Heart left ventricle (tissue), 16 donors: ENCODE data around the gene PRKCA. TPM values are rescaled to one million over a fixed set of nuclear protein-coding genes. Genes with fewer than 3 reads are reported as not detected.

ENCODE experiments used
- ATAC-seq, 4 donors: fragments of 200-7000 bp; cut with Tn5 transposase; one replicate each; pipeline ENCODE4 v1.9.1; 2020 to 2022; ENCODE audit warnings: moderate library complexity in 4 of 4, mild to moderate bottlenecking in 3 of 4, moderate number of reproducible peaks in 1 of 4
- DNase-seq, 5 donors: peaks; one replicate each; pipeline ENCODE4 v3.0.0-alpha.2; 2020
- H3K27ac ChIP-seq, 12 donors: fragments of 200-600 bp; sonication (generic) in 4 of 12; one replicate each; pipeline versions ENCODE4 v1.5.0 to v1.8.0; 2016 to 2022; ENCODE audit warnings: mild to moderate bottlenecking in 2 of 12
- H3K27me3 ChIP-seq, 9 donors: fragments of 200-600 bp; sonication (generic) in 2 of 9; one replicate each; pipeline versions ENCODE4 v1.5.1 to v1.8.0; 2016 to 2022; ENCODE audit warnings: mild to moderate bottlenecking in 3 of 9
- H3K36me3 ChIP-seq, 9 donors: fragments of 200-600 bp; sonication (generic) in 2 of 9; one replicate each; pipeline versions ENCODE4 v1.5.0 to v1.8.0; 2018 to 2022; ENCODE audit warnings: mild to moderate bottlenecking in 2 of 9
- H3K4me1 ChIP-seq, 12 donors: fragments of 200-600 bp; sonication (generic) in 4 of 12; one replicate each; pipeline versions ENCODE4 v1.5.0 to v1.8.0; 2016 to 2022; ENCODE audit warnings: mild to moderate bottlenecking in 3 of 12
- H3K4me3 ChIP-seq, 12 donors: fragments of 200-600 bp; sonication (generic) in 4 of 12; one replicate each; pipeline versions ENCODE4 v1.5.0 to v1.8.0; 2017 to 2022; ENCODE audit warnings: mild to moderate bottlenecking in 9 of 12, moderate library complexity in 4 of 12
- H3K9me3 ChIP-seq, 12 donors: fragments of 200-600 bp; sonication (generic) in 4 of 12; one replicate each; pipeline versions ENCODE4 v1.5.0 to v1.8.0; 2016 to 2022; ENCODE audit warnings: mild to moderate bottlenecking in 1 of 12
- POLR2A ChIP-seq, 2 donors: fragments of 450-650 bp; IDR thresholded peaks; one replicate each; pipeline ENCODE4 v1.6.1; 2017; ENCODE audit warnings: antibody characterized with exemption in 2 of 2, mild to moderate bottlenecking in 2 of 2, moderate library complexity in 2 of 2
- WGBS, 4 donors: extraction: QIAGEN DNeasy Blood & Tissue Kit in 2 of 4; methylation state at CpG; one replicate each; pipeline versions ENCODE4 v1.1.5 to v1.1.7; 2013 to 2018; 5-methylcytosine and 5-hydroxymethylcytosine counted together
- intact Hi-C, 10 donors: fragments of 100-400 bp; cut with DNase I; formaldehyde crosslinking; loops; one replicate each; pipeline versions ENCODE4 v1.11.1 to v1.14.2; 2022
- polyA plus RNA-seq, 2 donors: library from polyadenylated mRNA; stranded (reverse); fragments of 200-250 nt; gene quantifications; one replicate each; pipeline ENCODE4 v1.2.3, GENCODE V29; 2013
- total RNA-seq, 9 donors: library from RNA; depleted of rRNA in 2 of 9; stranded (reverse); fragments of >200 nt in 2 of 9; fragmentation: NEBNext Ultra II Directional in 3 of 9; extraction: Animal tissue kit (Norgen Biotek cat#: 25700) in 3 of 9; gene quantifications; one replicate each; pipeline versions ENCODE4 v1.1.0 to v1.2.4, GENCODE V29; 2016 to 2023
- TF ChIP-seq, protein P1 (sequence below), 12 donors: fragments of 200-600 bp; sonication (generic) in 4 of 12; IDR thresholded peaks; one replicate each; pipeline versions ENCODE4 v1.5.0 to v1.8.0; 2018 to 2022; ENCODE audit warnings: antibody characterized with exemption in 12 of 12, mild to moderate bottlenecking in 5 of 12
- donor health status: ischemic (EF 13 %, LVEDD 7.1; RV severe dilation, severe dysfunction).
- donor health status: healthy with polysubstance abuse.
- donor health status: DM: no; HTN: yes; CAD: no.
- donor health status: DM: no; HTN: no; CAD: no.
- donor health status: ischemic (EF 25% LVEDD 6.9; RV normal size, moderate dysfunction).
- donor health status: ischemic (EF 25% LVEDD 5.7; RV mildly dilated, moderate dysfunction).
- donor health status: healthy.
- donor health status: DM: yes; HTN: yes; CAD: no.
- donor health status: ischemic (EF 35%, LVEDD 5.7; RV mildly dilated, moderate dysfunction).
- donor health status: nonischemic (EF 11% LVEDD 7.7; RV severe dilation, severe dysfunction).
- donor health status: DM: yes; HTN: yes; CAD: no.
- donor health status: PGD.
- donor health status: ischemic (EF 29% LVEDD 5.4; RV normal size, mild dysfunction).
- donor health status: nonischemic (EF 23%, LVEDD 6.1; RV moderate dilation, normal function).

PRKCA gene
- total and polyA plus RNA-seq, 11 donors: 3.4 to 26.8 (median 11.4) TPM

GRCh38 chr17:66383333-66383732 lies 80.9 kb downstream of the PRKCA start:
- H3K4me3 ChIP-seq: no peak overlapping the region
- 62 to 78% (median 70%) methylated on average over 4 of the region's 4 CpGs for WGBS, 4 donors
- H3K9me3 ChIP-seq: no peaks in the 10 kb centered on the region
- H3K27ac ChIP-seq: peak overlapping the region in 1 of 12 donors; percentile 33
- H3K27me3 ChIP-seq: no peaks in the 10 kb centered on the region
- H3K36me3 ChIP-seq: no peaks in the 10 kb centered on the region
- intact Hi-C loops: no loop called here
- DNase-seq: no peak
- TF ChIP-seq, protein P1, sequence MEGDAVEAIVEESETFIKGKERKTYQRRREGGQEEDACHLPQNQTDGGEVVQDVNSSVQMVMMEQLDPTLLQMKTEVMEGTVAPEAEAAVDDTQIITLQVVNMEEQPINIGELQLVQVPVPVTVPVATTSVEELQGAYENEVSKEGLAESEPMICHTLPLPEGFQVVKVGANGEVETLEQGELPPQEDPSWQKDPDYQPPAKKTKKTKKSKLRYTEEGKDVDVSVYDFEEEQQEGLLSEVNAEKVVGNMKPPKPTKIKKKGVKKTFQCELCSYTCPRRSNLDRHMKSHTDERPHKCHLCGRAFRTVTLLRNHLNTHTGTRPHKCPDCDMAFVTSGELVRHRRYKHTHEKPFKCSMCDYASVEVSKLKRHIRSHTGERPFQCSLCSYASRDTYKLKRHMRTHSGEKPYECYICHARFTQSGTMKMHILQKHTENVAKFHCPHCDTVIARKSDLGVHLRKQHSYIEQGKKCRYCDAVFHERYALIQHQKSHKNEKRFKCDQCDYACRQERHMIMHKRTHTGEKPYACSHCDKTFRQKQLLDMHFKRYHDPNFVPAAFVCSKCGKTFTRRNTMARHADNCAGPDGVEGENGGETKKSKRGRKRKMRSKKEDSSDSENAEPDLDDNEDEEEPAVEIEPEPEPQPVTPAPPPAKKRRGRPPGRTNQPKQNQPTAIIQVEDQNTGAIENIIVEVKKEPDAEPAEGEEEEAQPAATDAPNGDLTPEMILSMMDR (IDR thresholded peaks at IDR 0.05): no peak
- no peak for TF ChIP-seq POLR2A (IDR thresholded peaks at IDR 0.05)
- ATAC-seq: peak in 2 of 4 donors; percentile 30 to 86
- peaks cover 0 to 19% (median 0%) of the 10 kb centered on the region in 12 donors for H3K4me1 ChIP-seq

- TF ChIP-seq POLR2A (IDR thresholded peaks at IDR 0.05): no peak
- TF ChIP-seq, protein P1 (IDR thresholded peaks at IDR 0.05): no peak
- peaks cover 0 to 2% (median 0%) of the 10 kb centered on the region in 9 donors for H3K36me3 ChIP-seq
- peaks cover 0 to 10% (median 0%) of the 10 kb centered on the region in 12 donors for H3K4me1 ChIP-seq
- intact Hi-C loops: no loop called here
- no peak for ATAC-seq
- DNase-seq: no peak
- H3K27me3 ChIP-seq: no peaks in the 10 kb centered on the region
- no peak overlapping the region for H3K4me3 ChIP-seq
- H3K9me3 ChIP-seq: no peaks in the 10 kb centered on the region
- WGBS, 4 donors: 26 to 52% (median 33%) methylated on average over 2 of the region's 2 CpGs
- no peak overlapping the region for H3K27ac ChIP-seq
These were observed 84.3 kb downstream of the PRKCA start for GRCh38 chr17:66386498-66387351.

GRCh38 chr17:66387392-66387981 lies 85.1 kb downstream of the PRKCA start:
- WGBS, 4 donors: 69 to 73% (median 70%) methylated on average over 7 of the region's 7 CpGs
- Histone ChIP-seq H3K9me3 (no peaks in the 10 kb centered on the region), H3K27ac (no peak overlapping the region), H3K4me3 (no peak overlapping the region), H3K4me1 (peaks cover 0 to 4% (median 0%) of the 10 kb centered on the region in 12 donors), H3K36me3 (peaks cover 0 to 2% (median 0%) of the 10 kb centered on the region in 9 donors), H3K27me3 (no peaks in the 10 kb centered on the region)
- TF ChIP-seq, protein P1 (IDR thresholded peaks at IDR 0.05): no peak
- no peak for TF ChIP-seq POLR2A (IDR thresholded peaks at IDR 0.05)
- ATAC-seq (no peak), DNase-seq (no peak)
- intact Hi-C loops: no loop called here

- intact Hi-C loops: no loop called here
- no peaks in the 10 kb centered on the region for H3K9me3 ChIP-seq
- ATAC-seq (no peak), DNase-seq (no peak)
- TF ChIP-seq POLR2A (IDR thresholded peaks at IDR 0.05): no peak
- TF ChIP-seq, protein P1 (IDR thresholded peaks at IDR 0.05): no peak
- no peak overlapping the region for H3K27ac ChIP-seq
- no peaks in the 10 kb centered on the region for H3K27me3 ChIP-seq
- peaks cover 0 to 10% (median 0%) of the 10 kb centered on the region in 12 donors for H3K4me1 ChIP-seq
- 76 to 88% (median 86%) methylated on average over 7 of the region's 7 CpGs for WGBS, 4 donors
- H3K36me3 ChIP-seq: peaks cover 0 to 2% (median 0%) of the 10 kb centered on the region in 9 donors
- H3K4me3 ChIP-seq: no peak overlapping the region
These were observed 90.5 kb downstream of the PRKCA start for GRCh38 chr17:66392783-66393437.
